TTC549 (cell line): ENCODE measurements around the gene FRMPD4.

Source experiments
- FAIRE-seq: peaks from 2 replicates; lab custom pipeline; 2012; peaks lifted over from hg19 to GRCh38; lab: Jason Lieb, UNC

FRMPD4 gene

DNA sequence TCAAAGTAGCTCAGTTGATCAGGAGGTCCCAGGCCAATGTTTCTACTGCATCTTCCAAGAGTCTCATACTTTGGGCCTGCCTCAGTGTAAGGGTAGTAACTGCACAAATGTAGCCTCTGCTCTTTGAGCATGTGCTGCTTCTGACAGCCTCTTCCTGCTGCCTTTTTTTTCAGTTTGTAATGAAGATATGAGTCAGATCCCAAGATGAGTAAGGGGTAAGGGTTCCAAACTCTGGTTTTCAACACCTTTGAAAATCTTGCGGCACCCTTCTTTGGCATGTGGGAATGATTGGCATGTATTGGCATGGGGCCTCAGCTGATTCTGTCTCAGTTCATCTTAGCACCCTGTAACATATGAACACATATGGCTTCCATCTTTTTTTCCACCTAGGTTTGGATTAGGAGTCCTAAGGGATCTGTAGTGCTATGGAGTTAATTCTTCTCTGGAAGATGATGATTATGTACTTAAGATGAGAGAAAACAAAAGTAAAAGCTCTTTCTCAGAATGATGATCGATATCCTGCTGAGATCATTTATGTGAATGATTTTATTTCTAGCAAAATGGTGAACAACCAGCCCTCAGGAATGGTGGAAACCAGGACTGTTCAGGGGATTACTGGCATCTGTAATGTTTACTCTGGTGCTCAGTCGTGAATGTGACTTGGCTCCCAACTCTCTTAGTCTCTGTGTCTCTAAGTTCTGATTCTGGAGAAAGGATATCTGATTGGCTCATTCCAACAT lies 534.3 kb downstream of the FRMPD4 start:
- FAIRE-seq, result no peak

GRCh38 chrX:12673487-12673886 lies 535.2 kb downstream of the FRMPD4 start:
- FAIRE-seq, result no peak

GRCh38 chrX:12679522-12679921 lies 541.2 kb downstream of the FRMPD4 start:
- FAIRE-seq, result no peak

GRCh38 chrX:12681047-12681446 lies 542.8 kb downstream of the FRMPD4 start:
- FAIRE-seq, result no peak

GRCh38 chrX:12685541-12685940 lies 547.3 kb downstream of the FRMPD4 start:
- FAIRE-seq, result no peak

DNA sequence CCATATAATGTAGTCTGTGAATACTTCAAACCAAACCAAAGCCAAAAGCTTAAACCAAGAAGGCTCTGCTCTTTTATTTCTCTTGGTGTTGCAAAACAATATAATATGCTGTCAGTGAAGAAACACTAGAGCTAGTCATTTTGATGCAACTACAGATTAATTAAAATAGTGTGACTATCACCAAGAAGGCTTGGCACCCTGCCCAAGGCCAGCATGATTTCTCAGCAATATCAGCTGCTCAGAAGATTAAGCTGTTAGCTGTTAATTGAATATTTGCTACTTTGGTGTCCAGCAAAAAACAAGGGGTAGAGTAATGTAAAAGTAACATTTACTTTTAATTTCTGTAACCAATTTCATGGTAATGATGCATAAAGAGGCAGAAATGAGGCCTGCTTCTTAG lies 548.1 kb downstream of the FRMPD4 start:
- no peak for FAIRE-seq

GRCh38 chrX:12690646-12691045 lies 552.4 kb downstream of the FRMPD4 start:
- FAIRE-seq, result no peak

DNA sequence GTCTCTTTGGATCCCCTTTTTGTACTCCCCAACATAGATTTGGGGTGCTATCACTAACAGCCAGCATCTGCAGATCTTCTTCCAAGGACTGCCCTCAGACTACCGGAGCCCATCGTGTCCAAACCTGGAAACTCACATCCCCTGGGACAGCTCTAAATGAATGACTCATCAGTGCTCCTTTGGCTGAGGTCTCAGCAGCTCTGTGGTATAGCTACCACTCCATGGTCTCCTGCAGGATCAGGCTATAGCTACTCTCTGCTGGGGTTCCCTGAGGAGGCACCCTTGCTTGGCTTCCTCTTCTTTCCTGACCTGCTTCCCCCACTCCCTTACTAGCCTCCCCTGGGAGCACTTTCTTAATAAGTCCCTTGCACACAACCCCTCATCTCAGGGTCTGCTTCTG lies 555.5 kb downstream of the FRMPD4 start:
- no peak for FAIRE-seq

- FAIRE-seq, result no peak
Measured at GRCh38 chrX:12700745-12701144, 562.5 kb downstream of the FRMPD4 start.

DNA sequence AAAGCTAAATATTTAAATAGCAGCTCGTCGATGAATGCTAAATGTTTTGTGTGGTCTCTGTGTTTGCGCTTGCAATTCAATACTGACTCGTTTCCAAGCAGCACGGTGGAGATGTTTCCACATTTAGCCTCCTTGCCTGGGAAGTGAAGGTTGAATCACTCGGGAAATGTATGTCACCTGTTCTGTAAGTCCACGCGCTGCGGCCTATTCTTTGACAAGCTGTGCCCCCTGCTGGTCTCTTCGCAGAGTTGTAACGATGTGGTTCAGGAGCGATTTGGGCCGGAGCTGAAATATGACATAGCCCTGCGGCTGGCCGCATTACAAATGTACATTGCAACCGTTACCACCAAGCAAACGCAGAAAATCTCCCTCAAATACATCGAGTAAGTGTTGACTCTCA lies 563.4 kb downstream of the FRMPD4 start:
- FAIRE-seq, result no peak

DNA sequence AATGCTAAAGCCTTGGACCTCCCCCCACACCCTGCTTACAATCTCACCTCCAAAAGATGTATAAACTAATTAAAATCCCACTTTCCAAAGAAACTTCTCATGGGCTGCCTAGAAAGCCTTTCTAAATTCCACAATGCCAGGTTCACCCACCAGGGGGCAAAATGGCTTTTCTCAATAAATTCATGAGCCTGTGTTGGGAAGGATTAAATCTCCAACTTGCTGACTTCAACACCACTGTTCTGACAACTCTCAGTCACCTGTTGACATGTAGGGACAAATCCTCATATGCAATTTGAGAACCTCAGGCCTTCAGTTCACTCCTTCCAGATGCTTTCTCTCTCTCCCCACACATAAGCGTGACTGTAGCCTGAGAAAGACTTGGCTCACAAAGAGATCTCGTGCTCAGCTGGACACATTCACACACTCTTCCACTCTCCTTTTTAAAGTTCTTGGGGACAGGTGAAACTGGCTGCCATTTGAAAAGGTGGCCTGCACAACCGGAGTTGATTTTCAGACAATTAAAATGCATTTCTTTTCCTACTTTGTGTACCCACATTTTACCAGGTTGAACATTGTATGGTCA lies 564.3 kb downstream of the FRMPD4 start:
- no peak for FAIRE-seq

DNA sequence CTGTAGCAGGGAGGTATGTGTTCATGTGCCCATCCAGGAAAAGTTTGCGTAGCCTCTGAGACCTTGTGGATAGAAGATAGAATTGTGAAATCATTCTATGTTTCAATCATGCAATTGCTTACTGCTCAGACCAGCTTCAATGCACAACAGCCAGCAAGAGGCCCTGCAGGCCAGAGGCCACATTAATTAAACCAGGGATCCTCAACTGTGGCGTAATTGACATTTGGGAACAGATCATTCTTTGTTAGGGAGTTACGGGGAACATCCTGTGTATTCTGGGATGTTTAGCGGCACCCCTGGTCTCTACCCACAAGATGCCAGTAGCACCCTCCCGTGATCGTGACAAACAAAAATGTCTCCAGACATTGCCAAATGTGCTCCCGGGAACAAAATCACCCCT lies 566.4 kb downstream of the FRMPD4 start:
- FAIRE-seq, result no peak

DNA sequence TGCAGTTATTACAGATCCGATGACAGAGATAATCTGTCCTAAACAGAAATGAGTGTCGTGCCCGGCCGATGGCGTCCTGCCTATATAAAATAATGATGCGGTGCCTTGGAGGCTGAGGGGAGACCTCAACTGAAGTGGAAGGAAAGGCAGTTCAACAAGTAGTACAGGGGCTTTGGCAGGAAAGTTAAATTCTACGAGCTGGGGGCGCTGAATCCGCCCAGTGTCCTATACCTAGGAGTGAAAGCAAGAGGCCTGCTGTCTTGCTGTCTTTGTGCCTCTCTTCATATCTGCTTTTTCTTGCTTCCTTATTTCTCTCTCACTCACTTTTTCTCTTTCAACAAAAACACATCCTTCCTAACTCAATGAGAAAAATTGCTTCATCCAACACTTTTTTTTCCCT lies 570.8 kb downstream of the FRMPD4 start:
- FAIRE-seq, result no peak

- no peak for FAIRE-seq
Measured at GRCh38 chrX:12711435-12712040, 573.3 kb downstream of the FRMPD4 start.

- no peak for FAIRE-seq
Measured at GRCh38 chrX:12716574-12716973, 578.3 kb downstream of the FRMPD4 start.

DNA sequence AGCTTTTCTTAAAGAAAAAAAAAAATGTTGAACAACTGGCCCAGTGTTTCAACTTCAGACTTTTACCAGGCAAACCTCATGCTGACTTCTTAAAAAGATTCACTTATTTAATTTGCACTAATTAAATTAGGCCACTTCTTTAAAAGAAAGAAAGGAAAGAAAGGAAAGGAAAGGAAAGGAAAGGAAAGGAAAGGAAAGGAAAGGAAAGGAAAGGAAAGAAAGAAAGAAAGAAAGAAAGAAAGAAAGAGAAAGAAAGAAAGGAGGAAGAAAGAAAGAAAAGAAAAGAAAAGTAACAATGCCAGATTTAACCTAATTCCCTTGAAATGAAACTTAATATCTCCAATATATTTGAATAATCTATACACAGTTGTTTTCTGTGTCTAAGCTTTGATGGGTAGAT lies 581.6 kb downstream of the FRMPD4 start:
- FAIRE-seq, result no peak

GRCh38 chrX:12721042-12721441 lies 582.8 kb downstream of the FRMPD4 start:
- FAIRE-seq, result no peak

DNA sequence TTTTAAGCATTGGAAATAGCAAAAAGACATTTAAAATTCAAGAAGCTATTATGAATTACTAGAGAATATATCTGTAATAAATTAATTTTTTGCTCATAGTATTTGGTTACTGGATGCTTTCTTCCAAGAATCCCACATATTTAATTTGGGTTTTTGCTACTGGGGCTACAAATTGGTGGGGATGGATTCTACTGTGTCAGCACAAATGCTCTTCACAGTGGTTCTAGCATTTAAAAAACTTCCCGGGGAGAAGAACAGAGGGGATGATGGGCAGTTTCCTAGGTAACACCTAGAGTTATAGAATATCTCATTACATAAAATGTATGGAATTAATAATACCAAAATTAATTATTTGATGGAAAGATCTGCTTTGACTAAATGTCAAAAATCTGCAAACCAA lies 584.0 kb downstream of the FRMPD4 start:
- FAIRE-seq, result no peak

DNA sequence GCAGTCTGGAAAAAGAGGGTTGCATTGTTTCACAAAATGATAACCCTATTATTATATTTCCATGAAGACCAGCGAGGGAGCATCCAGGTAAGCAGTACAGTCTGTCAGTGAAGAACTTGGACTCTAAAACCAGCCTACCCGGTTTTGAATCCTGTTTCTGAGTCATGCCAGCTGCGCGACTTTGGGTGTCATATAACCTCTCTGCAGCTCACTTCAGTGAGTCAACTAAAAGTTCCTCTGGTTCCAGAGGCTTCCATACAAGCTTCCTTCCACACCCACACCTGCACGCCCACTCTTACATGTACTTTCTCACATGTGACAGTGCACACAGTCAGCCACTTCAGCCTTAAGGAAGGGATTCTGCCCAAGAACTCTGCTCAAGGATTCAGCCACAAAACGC lies 603.1 kb downstream of the FRMPD4 start:
- FAIRE-seq, result no peak

DNA sequence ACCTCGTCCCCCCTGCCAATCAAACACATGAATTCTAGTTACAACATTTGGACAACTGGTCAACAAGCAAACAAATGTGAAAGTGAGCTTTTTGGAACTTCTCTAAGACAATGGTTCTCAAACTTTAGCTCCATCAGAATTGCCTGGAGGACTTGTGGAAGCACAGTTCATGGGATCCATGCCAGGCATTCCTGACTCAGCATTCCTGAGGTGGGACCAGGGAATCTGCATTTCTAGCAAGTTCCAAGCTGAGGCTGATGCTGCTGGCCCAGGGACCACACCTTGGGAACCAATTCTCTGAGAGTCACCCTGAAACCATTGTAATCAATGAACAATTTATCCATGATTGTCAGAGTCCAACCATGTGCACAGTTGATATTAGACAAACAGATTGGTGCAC lies 609.2 kb downstream of the FRMPD4 start:
- no peak for FAIRE-seq

- FAIRE-seq, result no peak
Measured at GRCh38 chrX:12751887-12752286, 613.6 kb downstream of the FRMPD4 start.

GRCh38 chrX:12753366-12753765 lies 615.1 kb downstream of the FRMPD4 start:
- no peak for FAIRE-seq

DNA sequence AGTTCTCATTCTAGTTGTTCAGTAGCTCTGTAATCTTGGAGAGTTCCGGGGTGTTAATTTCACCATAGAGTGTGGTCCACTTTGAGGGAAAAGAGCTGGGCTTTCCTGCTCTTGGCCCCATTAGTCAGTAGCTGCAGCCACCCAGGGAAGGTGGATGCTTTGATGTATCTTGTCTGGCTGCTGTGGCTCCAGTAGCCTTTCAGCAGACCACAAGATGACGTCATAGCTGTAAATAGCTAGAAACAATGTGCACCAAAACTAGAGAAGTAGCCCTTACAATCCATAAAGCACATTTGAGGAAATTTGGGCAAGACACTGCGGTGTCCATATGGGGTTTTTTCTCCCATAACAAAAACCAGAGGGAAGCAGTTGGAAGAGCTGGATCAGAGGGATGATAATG lies 620.0 kb downstream of the FRMPD4 start:
- no peak for FAIRE-seq

DNA sequence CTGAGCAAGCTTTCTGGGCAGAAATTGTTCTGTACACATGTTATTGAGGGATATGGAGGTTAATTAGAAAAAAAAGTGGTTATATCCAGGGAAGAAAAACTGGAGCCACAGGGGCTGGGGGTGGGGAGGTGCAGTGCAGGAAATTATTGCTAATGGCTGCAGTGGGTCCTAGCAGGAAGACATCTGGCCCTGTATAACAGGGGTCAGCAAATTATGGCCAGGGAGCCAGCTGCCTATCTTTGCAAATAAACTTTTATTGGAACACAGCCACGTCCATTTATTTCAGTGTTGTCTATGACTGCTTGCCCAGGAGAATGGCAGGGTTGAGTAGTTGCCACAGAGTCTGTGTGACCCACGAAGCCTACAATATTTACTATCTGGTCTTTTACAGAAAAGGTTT lies 629.6 kb downstream of the FRMPD4 start:
- FAIRE-seq, result no peak
